CD8-positive, alpha-beta memory T cell (primary cell): ENCODE data around the gene AGMO. TPM values are rescaled to one million over a fixed set of nuclear protein-coding genes. Genes with fewer than 3 reads are reported as not detected.

Experiments used
- CTCF ChIA-PET: fragments of 350-600 bp; sonication (Branson Sonifier 250); formaldehyde crosslinking; loops from one replicate; lab custom pipeline; 2021; ENCODE audit warnings: antibody characterized with exemption; lab: Charles Lee
- POLR2A ChIA-PET: fragments of 350-600 bp; sonication (Branson Sonifier 250); formaldehyde crosslinking; loops from one replicate; lab custom pipeline; 2021; ENCODE audit warnings: antibody characterized with exemption; lab: Charles Lee
- DNase-seq, 5 donors: peaks; one replicate each; pipeline versions ENCODE4 v3.0.0 to v3.0.0-alpha.2; 2020 to 2022; ENCODE audit warnings: mixed read lengths in 1 of 5
- H3K27ac ChIP-seq: one replicate; pipeline ENCODE4 v1.7.0; 2013; ENCODE audit warnings: low read depth, mild to moderate bottlenecking, low read length, moderate library complexity
- H3K27me3 ChIP-seq: 2 replicates; pipeline ENCODE4 v1.7.0; 2013; ENCODE audit warnings: low read length, mild to moderate bottlenecking; ENCODE audit not compliant: insufficient read depth, poor library complexity, severe bottlenecking
- H3K36me3 ChIP-seq: 2 replicates; pipeline ENCODE4 v1.7.0; 2013; ENCODE audit warnings: mild to moderate bottlenecking, low read length, moderate library complexity; ENCODE audit not compliant: insufficient read depth
- H3K4me1 ChIP-seq: 2 replicates; pipeline ENCODE4 v1.7.0; 2013; ENCODE audit warnings: mild to moderate bottlenecking, low read length, moderate library complexity; ENCODE audit not compliant: insufficient read depth
- H3K4me3 ChIP-seq: 2 replicates; pipeline ENCODE4 v1.7.0; 2013; ENCODE audit warnings: mild to moderate bottlenecking, low read length
- H3K9me3 ChIP-seq: 2 replicates; pipeline ENCODE4 v1.7.0; 2013; ENCODE audit warnings: mild to moderate bottlenecking, low read length
- H3K27ac Mint-ChIP-seq, 8 donors: one replicate each; pipeline ENCODE4 v1.8.0; 2020 to 2021; ENCODE audit warnings: mixed read lengths in 8 of 8, mild to moderate bottlenecking in 6 of 8, inconsistent platforms in 3 of 8, moderate library complexity in 3 of 8
- H3K27me3 Mint-ChIP-seq, 2 donors: one replicate each; pipeline ENCODE4 v1.8.0; 2020 to 2021; ENCODE audit warnings: mixed read lengths in 2 of 2, mild to moderate bottlenecking in 1 of 2, moderate library complexity in 1 of 2
- H3K36me3 Mint-ChIP-seq, 3 donors: one replicate each; pipeline ENCODE4 v1.8.0; 2020 to 2021; ENCODE audit warnings: mixed read lengths in 3 of 3, inconsistent platforms in 1 of 3, mild to moderate bottlenecking in 1 of 3
- H3K4me1 Mint-ChIP-seq, 3 donors: one replicate each; pipeline ENCODE4 v1.8.0; 2020 to 2021; ENCODE audit warnings: mixed read lengths in 3 of 3, inconsistent platforms in 1 of 3, mild to moderate bottlenecking in 1 of 3
- H3K4me3 Mint-ChIP-seq, 7 donors: one replicate each; pipeline ENCODE4 v1.8.0; 2020 to 2021; ENCODE audit warnings: mixed read lengths in 7 of 7, mild to moderate bottlenecking in 6 of 7, moderate library complexity in 4 of 7, inconsistent platforms in 2 of 7
- H3K9me3 Mint-ChIP-seq, 5 donors: one replicate each; pipeline ENCODE4 v1.8.0; 2020 to 2022; ENCODE audit warnings: mixed read lengths in 5 of 5, mild to moderate bottlenecking in 3 of 5, moderate library complexity in 2 of 5, inconsistent platforms in 1 of 5
- polyA plus RNA-seq: library from polyadenylated mRNA; unstranded; fragments of 300-500 nt; fragmentation: Illumina TruSeq; gene quantifications from one replicate; pipeline ENCODE4 v1.2.3, GENCODE V29; 2021
- total RNA-seq, 2 experiments: library from RNA; stranded (reverse); gene quantifications; one replicate each; pipeline ENCODE4 v1.2.3, GENCODE V29; 2021

AGMO gene
- total and polyA plus RNA-seq, 3 experiments from 2014 or later: not detected

DNA sequence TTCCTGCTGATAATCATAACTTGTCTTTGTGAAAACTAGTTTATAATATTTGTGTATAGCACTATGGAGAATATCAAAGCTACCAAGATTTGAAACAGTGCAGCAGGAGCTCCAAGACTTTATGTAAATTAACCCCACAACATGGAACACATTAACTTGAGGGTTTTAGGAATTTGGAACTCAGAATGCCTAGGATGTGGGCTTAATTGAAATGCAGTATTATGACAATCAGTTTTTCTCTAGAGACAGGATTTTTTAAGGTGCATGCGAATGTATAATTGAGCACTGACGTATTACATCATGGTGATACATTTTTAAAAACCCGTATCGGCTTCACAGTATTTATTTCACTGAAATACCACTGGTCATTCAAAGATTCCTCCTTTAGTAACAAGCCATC, 346.2 kb downstream of the AGMO start:
- ChIA-PET POLR2A (no interaction called here), CTCF (no interaction called here)
- no peaks in the 10 kb centered on the region for H3K4me1 ChIP-seq
- no peaks in the 10 kb centered on the region for H3K36me3 Mint-ChIP-seq
- no peaks in the 10 kb centered on the region for H3K36me3 ChIP-seq
- H3K4me1 Mint-ChIP-seq: no peaks in the 10 kb centered on the region
- H3K27me3 ChIP-seq: no peaks in the 10 kb centered on the region
- no peaks in the 10 kb centered on the region for H3K27me3 Mint-ChIP-seq
- H3K27ac ChIP-seq: no peak overlapping the region
- no peaks in the 10 kb centered on the region for H3K9me3 ChIP-seq
- no peak overlapping the region for H3K27ac Mint-ChIP-seq
- DNase-seq: no peak
- no peak overlapping the region for H3K4me3 ChIP-seq
- H3K4me3 Mint-ChIP-seq: no peak overlapping the region
- H3K9me3 Mint-ChIP-seq: peaks cover 0 to 9% (median 0%) of the 10 kb centered on the region in 5 donors

GRCh38 chr7:15214976-15215375, 346.8 kb downstream of the AGMO start:
- Mint-ChIP-seq H3K4me3 (no peak overlapping the region), H3K4me1 (no peaks in the 10 kb centered on the region), H3K36me3 (no peaks in the 10 kb centered on the region), H3K27ac (no peak overlapping the region), H3K27me3 (no peaks in the 10 kb centered on the region), H3K9me3 (peaks cover 0 to 16% (median 0%) of the 10 kb centered on the region in 5 donors)
- H3K36me3 ChIP-seq: no peaks in the 10 kb centered on the region
- no peak overlapping the region for H3K4me3 ChIP-seq
- no peaks in the 10 kb centered on the region for H3K9me3 ChIP-seq
- no peaks in the 10 kb centered on the region for H3K27me3 ChIP-seq
- DNase-seq: no peak
- no peak overlapping the region for H3K27ac ChIP-seq
- no peaks in the 10 kb centered on the region for H3K4me1 ChIP-seq
- ChIA-PET POLR2A (no interaction called here), CTCF (no interaction called here)

DNA sequence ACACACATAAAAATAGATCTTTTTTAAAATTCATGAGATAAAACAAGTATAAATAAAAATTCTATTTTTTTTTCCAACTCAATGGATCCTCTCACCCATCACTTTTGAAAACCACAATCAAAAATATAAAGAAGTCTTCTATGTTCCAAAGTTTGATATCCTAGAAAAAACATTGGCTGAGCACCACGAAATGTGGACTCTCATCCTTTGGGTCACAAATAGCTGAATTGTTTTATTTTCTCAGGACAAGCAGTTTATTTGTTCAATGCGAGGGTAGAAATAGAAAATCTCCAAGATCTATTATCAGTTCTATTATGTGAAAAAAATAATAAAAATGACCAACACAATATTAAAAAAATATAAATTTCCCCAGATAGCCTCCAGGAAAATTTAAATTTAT, 348.7 kb downstream of the AGMO start:
- Histone ChIP-seq H3K27me3 (no peaks in the 10 kb centered on the region), H3K27ac (no peak overlapping the region), H3K36me3 (no peaks in the 10 kb centered on the region), H3K4me3 (no peak overlapping the region), H3K4me1 (no peaks in the 10 kb centered on the region), H3K9me3 (no peaks in the 10 kb centered on the region)
- CTCF ChIA-PET: no interaction called here
- POLR2A ChIA-PET: no interaction called here
- Mint-ChIP-seq H3K4me1 (no peaks in the 10 kb centered on the region), H3K4me3 (no peak overlapping the region), H3K9me3 (peaks cover 0 to 12% (median 0%) of the 10 kb centered on the region in 5 donors), H3K36me3 (no peaks in the 10 kb centered on the region), H3K27me3 (no peaks in the 10 kb centered on the region), H3K27ac (no peak overlapping the region)
- no peak for DNase-seq

DNA sequence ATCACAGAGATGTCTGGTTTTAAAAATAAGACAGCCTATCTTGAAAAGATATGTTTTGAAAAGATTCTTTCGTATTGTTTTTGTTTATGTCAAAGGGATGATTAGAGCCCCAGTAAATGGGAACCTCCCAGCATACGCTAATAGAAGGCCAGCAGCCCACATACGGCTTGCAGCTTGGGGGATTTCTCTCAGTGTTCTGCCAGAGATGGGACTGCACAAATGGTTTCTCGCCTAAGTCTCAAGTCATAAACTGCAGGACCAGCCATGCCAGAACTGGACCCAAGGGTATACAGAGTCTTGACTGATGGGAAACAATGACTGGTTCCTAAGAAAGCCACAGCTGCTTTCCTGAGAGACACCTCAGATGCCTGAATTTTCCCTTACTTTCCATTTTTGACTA, 352.4 kb downstream of the AGMO start:
- CTCF ChIA-PET: no interaction called here
- no peak overlapping the region for H3K27ac Mint-ChIP-seq
- DNase-seq: no peak

GRCh38 chr7:15204421-15204820, 357.4 kb downstream of the AGMO start:
- H3K27me3 ChIP-seq: no peaks in the 10 kb centered on the region
- Mint-ChIP-seq H3K4me1 (no peaks in the 10 kb centered on the region), H3K4me3 (no peak overlapping the region), H3K9me3 (peaks cover 0 to 14% (median 2%) of the 10 kb centered on the region in 5 donors), H3K36me3 (no peaks in the 10 kb centered on the region), H3K27ac (no peak overlapping the region), H3K27me3 (no peaks in the 10 kb centered on the region)
- no peak overlapping the region for H3K27ac ChIP-seq
- no peak for DNase-seq
- H3K9me3 ChIP-seq: no peaks in the 10 kb centered on the region
- no peaks in the 10 kb centered on the region for H3K4me1 ChIP-seq
- POLR2A ChIA-PET: no interaction called here
- CTCF ChIA-PET: no interaction called here
- H3K36me3 ChIP-seq: no peaks in the 10 kb centered on the region
- H3K4me3 ChIP-seq: no peak overlapping the region

More for the DNA sequence above, 352.4 kb downstream of the AGMO start:
- H3K9me3 Mint-ChIP-seq: peaks cover 0 to 19% (median 2%) of the 10 kb centered on the region in 5 donors
- no peaks in the 10 kb centered on the region for H3K4me1 Mint-ChIP-seq
- no peaks in the 10 kb centered on the region for H3K27me3 Mint-ChIP-seq
- Histone ChIP-seq H3K27ac (no peak overlapping the region), H3K4me3 (no peak overlapping the region), H3K27me3 (no peaks in the 10 kb centered on the region), H3K36me3 (no peaks in the 10 kb centered on the region), H3K4me1 (no peaks in the 10 kb centered on the region), H3K9me3 (no peaks in the 10 kb centered on the region)
- no peak overlapping the region for H3K4me3 Mint-ChIP-seq
- POLR2A ChIA-PET: no interaction called here
- no peaks in the 10 kb centered on the region for H3K36me3 Mint-ChIP-seq

GRCh38 chr7:15199482-15199881, 362.3 kb downstream of the AGMO start:
- CTCF ChIA-PET: no interaction called here

GRCh38 chr7:15197042-15197977, 364.5 kb downstream of the AGMO start:
- Histone ChIP-seq H3K27me3 (no peaks in the 10 kb centered on the region), H3K27ac (no peak overlapping the region), H3K9me3 (no peaks in the 10 kb centered on the region), H3K36me3 (no peaks in the 10 kb centered on the region), H3K4me3 (no peak overlapping the region), H3K4me1 (no peaks in the 10 kb centered on the region)
- H3K4me1 Mint-ChIP-seq: no peaks in the 10 kb centered on the region
- H3K9me3 Mint-ChIP-seq: peaks cover 2 to 14% (median 4%) of the 10 kb centered on the region in 5 donors
- no peak overlapping the region for H3K4me3 Mint-ChIP-seq
- POLR2A ChIA-PET: interaction anchor here (0.6 kb wide), 1 partner anchor 629 kb away, joined by 3 read pairs; no protein-coding TSS in a partner anchor
- DNase-seq: no peak
- CTCF ChIA-PET: no interaction called here
- H3K27ac Mint-ChIP-seq: no peak overlapping the region
- no peaks in the 10 kb centered on the region for H3K27me3 Mint-ChIP-seq
- H3K36me3 Mint-ChIP-seq: no peaks in the 10 kb centered on the region

More at GRCh38 chr7:15199482-15199881, 362.3 kb downstream of the AGMO start:
- POLR2A ChIA-PET: no interaction called here
- H3K4me1 ChIP-seq: no peaks in the 10 kb centered on the region
- no peaks in the 10 kb centered on the region for H3K4me1 Mint-ChIP-seq
- H3K9me3 ChIP-seq: no peaks in the 10 kb centered on the region
- H3K4me3 Mint-ChIP-seq: no peak overlapping the region
- H3K36me3 Mint-ChIP-seq: no peaks in the 10 kb centered on the region
- H3K9me3 Mint-ChIP-seq: peaks cover 2 to 14% (median 5%) of the 10 kb centered on the region in 5 donors
- H3K36me3 ChIP-seq: no peaks in the 10 kb centered on the region
- H3K27ac ChIP-seq: no peak overlapping the region
- H3K27me3 Mint-ChIP-seq: no peaks in the 10 kb centered on the region
- H3K27me3 ChIP-seq: no peaks in the 10 kb centered on the region
- no peak overlapping the region for H3K4me3 ChIP-seq
- DNase-seq: no peak
- H3K27ac Mint-ChIP-seq: no peak overlapping the region

- Histone ChIP-seq H3K4me1 (no peaks in the 10 kb centered on the region), H3K36me3 (no peaks in the 10 kb centered on the region), H3K27ac (no peak overlapping the region), H3K9me3 (peaks cover 3% of the 10 kb centered on the region), H3K27me3 (no peaks in the 10 kb centered on the region), H3K4me3 (no peak overlapping the region)
- DNase-seq: no peak
- Mint-ChIP-seq H3K27ac (no peak overlapping the region), H3K4me3 (no peak overlapping the region), H3K9me3 (peaks cover 0 to 12% (median 2%) of the 10 kb centered on the region in 5 donors), H3K27me3 (peaks cover 0 to 2% of the 10 kb centered on the region in 2 donors), H3K4me1 (no peaks in the 10 kb centered on the region), H3K36me3 (no peaks in the 10 kb centered on the region)
- POLR2A ChIA-PET: no interaction called here
- CTCF ChIA-PET: no interaction called here
These were observed 383.8 kb downstream of the AGMO start for GRCh38 chr7:15178065-15178464.
